HL-60/S4 (cell line): ENCODE data around the gene ZNF490.
"Not testable (repeated sequence)": the region's sequence is repeated elsewhere in the genome, so short reads cannot be mapped to it uniquely, and the experiment has no call there.

Source experiments
- in situ Hi-C: fragments of 300-500 bp; cut with MboI; formaldehyde crosslinking; loops from 2 replicates; pipeline ENCODE4 v1.14.3; 2022; ENCODE audit warnings: low sequenced_read_pairs

The ZNF490 gene

GRCh38 chr19:12623361-12624031, 12.9 kb upstream of the ZNF490 start:
- in situ Hi-C loops: no loop called here

GRCh38 chr19:12621253-12622024, 10.8 kb upstream of the ZNF490 start:
- in situ Hi-C loops: not testable (repeated sequence)

GRCh38 chr19:12617646-12618045, 7.0 kb upstream of the ZNF490 start:
- in situ Hi-C loops: no loop called here

GRCh38 chr19:12611361-12611699, 717 bp upstream of the ZNF490 start:
- in situ Hi-C loops: no loop called here

GRCh38 chr19:12607631-12608030, 3.0 kb downstream of the ZNF490 start:
- in situ Hi-C loops: no loop called here

- in situ Hi-C loops: no loop called here
Observed at GRCh38 chr19:12606796-12607195, 3.8 kb downstream of the ZNF490 start.

- in situ Hi-C loops: no loop called here
Observed at GRCh38 chr19:12603714-12604113, 6.9 kb downstream of the ZNF490 start.

GRCh38 chr19:12597594-12597993, 13.0 kb downstream of the ZNF490 start:
- in situ Hi-C loops: no loop called here

- in situ Hi-C loops: no loop called here
Observed at GRCh38 chr19:12596927-12597548, 13.6 kb downstream of the ZNF490 start.

- in situ Hi-C loops: no loop called here
Observed at GRCh38 chr19:12596485-12596884, 14.1 kb downstream of the ZNF490 start.

GRCh38 chr19:12581100-12581499, 29.5 kb downstream of the ZNF490 start:
- in situ Hi-C loops: no loop called here

GRCh38 chr19:12580180-12580694, 30.4 kb downstream of the ZNF490 start:
- in situ Hi-C loops: no loop called here

GRCh38 chr19:12578641-12579040, 32.0 kb downstream of the ZNF490 start:
- in situ Hi-C loops: no loop called here

- in situ Hi-C loops: no loop called here
Observed at GRCh38 chr19:12574036-12574435, 36.6 kb downstream of the ZNF490 start.

- in situ Hi-C loops: loop anchor here (10.0 kb wide), 1 partner anchor 107 kb away; no protein-coding TSS in a partner anchor
Observed at GRCh38 chr19:12567951-12568350, 42.7 kb downstream of the ZNF490 start.

GRCh38 chr19:12566380-12566779, 44.2 kb downstream of the ZNF490 start:
- in situ Hi-C loops: loop anchor here (10.0 kb wide), 1 partner anchor 108 kb away; no protein-coding TSS in a partner anchor

- in situ Hi-C loops: loop anchor here (10.0 kb wide), 1 partner anchor 111 kb away; no protein-coding TSS in a partner anchor
Observed at GRCh38 chr19:12564016-12564664, 46.5 kb downstream of the ZNF490 start.

- in situ Hi-C loops: no loop called here
Observed at GRCh38 chr19:12555456-12555930, 55.1 kb downstream of the ZNF490 start.

GRCh38 chr19:12551060-12551832, 59.4 kb downstream of the ZNF490 start, which contains the start of gene ZNF564:
ZNF564 (minus strand) TSS chr19:12551482; CDS start chr19:12551332, 150 bp downstream.
- in situ Hi-C loops: no loop called here

GRCh38 chr19:12546903-12547302, 63.7 kb downstream of the ZNF490 start:
- in situ Hi-C loops: no loop called here
